ENCODE data around the gene ATG4B.

ATG4B gene

DNA sequence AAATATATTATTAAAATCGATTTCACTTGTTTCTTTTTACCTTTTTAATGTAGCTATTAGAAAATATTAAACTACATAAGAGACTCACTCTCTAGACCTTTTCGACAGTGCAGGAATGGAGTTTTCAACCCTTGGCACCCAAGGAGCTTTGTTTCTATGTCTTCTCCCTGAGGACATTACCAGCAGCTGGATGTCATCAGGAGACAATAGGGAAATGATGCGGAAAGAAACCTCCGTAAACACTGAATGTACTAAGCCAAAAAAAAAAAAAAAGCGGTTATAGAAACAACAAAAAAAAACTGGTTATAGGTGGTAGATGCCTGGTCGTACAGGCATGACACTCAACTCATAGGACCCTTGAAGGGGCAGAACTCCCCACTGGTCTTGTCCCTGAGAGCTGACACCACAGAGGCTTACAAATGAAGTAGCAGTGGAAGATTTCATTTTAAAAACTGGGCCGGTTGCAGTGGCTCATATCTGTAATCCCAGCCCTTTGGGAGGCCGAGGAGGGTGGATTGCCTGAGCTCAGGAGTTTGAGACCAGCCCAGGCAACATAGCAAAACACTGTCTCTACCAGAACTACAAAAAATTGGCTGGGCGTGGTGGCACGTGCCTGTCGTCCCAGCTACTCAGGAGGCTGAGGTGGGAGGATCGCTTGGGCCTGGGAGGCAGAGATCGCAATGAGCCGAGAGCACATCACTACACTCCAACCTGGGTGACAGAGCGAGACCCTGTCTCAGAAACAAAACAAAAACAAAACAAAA, 24.3 kb upstream of the ATG4B start:
- ATAC-seq: no peak

DNA sequence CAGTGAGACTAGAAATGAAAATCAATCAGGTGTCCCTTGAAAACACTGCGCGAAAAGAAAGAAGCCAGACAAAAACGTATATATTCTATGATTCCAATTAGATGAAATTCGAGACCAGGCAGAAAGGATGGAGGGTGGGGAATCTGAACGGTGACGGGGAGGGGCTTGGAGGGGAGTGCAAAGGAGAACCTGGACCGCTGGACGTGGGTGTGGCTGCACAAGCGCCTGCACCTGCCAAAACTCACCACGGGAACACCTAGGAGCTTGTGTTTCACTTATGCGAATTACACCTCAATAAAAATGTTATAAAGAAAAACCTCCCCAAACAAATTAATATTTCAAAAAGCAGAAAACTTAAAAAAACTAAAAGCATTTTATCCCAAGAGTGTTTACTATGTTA, 22.5 kb upstream of the ATG4B start:
- no peak for ATAC-seq

DNA sequence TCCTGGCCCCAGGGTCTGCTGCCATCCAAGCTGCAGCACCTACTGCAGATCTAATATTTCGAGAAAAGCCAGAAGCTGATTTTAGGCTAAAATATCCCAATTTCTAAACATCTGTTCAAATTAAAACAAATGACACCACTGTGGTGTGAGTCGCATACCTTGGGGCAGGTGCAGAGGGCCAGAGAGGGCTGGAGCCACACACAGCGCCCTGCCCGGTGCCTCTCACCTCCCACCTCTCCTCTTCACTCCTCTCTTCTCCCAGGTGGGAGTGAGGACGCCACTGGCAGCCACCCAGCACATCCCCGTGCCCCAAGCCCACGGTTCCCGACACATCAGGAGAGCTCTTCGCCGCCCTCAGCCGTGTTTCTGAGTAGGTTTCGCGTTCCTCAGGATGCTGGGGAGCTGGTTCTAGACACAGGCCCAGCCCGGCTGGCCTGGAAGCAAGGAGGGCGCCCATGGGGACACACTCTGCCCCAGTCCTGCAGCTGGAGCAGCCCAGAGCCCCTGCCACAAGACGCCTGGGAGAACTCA, 21.9 kb upstream of the ATG4B start:
- no peak for ATAC-seq

DNA sequence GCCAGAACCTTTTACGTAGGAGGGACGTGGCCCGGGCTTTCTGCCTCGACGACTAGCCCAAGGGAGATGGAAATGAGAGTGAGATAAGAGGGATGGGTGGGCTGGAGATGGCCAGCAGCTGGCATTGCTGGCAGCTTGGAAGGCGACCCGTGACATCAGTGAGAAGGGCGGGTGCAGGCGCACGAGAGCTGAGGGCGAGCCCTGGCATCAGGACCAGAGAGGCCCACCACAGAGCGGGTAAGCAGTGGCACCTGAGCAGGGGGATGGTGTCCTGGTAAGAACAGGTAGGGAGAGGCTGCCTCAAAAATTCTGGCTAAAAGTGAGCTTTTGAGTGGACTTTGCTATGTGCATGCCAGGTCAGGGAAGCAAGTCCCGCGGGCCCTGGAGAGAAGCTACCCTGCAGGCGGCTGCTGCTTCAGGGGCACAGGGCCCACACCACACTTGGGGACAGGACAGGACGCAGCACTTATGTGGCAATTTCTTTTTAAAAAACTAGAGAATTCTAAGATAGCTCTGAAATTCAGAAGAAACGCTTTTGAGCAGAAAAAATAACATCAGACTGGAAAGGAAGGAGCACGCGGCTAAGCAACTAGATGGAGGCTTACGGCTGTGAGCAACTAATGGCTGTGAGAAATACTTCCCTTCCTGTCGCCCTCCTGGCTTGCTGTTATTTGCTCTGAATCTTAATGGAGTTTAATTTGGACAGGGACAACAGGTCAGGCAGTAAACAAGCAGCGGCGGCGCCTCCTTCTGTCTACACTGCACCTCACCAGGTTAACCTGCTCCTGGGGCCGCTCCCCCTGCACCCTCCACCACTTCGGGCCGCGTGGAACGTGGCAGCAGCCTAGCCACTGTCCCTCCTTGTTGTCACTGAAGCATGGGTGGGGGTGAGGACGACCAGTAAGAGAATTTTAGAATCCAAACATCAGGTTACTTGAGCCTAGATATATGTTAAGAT, 21.0 kb upstream of the ATG4B start:
- no peak for ATAC-seq

DNA sequence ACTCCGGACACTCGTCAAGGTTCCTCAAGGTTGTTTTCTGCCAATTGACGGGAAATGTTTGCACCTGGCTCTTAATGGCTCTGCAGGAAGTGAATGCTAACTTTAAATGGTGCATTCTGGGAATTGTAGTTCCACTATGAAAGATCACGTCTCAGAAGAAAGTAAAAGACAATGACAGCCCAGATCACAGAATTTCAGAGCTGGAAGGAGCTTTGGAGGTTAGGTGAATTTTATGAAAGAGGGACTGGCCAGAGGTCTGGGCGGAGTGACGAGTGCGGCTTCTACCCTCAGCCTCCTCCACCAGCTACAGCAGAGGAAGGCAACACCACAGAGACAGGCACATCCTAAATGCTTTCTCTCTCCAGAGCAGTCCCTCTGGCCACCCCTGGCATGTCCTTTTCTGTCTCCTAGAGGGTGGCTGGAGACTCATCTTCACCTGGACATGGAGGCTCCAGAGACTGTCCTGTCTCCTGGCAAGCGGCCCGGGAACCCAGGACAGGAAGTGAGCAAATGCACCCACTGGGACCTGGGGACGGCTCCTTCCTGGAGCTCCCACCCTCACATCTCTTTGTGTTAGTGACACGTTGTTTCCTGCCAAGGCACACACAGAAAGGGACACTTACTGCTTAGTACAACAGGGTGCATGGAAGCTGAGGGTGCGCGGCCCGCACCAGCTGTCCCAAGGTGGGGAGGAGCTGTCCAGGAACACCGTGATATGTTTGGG, 19.9 kb upstream of the ATG4B start:
- peak in 1 of 2 donors; percentile 15 for ATAC-seq

DNA sequence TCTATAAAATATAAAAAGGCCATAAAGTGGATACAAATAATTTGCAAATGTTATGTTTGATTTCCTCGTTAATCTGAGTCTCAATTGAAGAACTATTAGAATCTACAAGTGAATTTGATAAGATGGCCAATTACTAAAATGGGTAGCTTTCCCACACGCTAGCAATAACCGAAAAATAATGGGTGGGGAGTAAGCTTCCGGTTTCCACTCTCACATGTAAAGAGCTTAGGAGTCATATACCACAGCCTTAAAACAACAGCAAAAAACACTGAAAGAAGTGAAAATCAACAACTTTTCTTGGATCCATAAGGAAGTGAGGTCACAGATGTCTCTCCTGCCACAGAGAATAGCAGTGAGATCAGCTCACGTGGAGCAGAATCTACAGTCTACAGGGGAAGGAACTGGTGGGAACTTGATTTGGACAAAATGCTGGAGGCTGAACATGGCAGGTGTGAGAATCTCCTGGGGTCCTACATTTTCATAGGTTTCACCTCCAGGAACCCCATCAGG, 19.1 kb upstream of the ATG4B start:
- no peak for ATAC-seq

DNA sequence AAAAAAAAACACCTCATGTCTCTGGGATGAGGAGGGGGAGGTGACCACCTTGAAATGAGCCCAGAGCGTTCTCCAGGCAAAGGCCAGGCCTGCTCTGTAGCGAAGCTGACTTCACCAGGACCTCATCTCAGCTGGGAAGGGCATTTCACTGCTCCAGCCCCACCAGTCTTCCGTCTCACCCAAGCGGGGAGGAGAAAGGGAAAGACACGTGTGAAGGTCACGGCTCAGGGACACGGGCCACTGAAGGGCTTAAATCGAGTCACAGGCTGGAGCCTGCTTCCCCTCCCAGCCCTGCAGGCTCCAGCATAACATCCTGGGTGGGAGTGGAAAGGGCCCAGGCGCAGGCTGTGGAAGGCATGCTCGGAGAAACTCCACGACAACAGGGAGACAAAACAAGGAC, 18.7 kb upstream of the ATG4B start:
- no peak for ATAC-seq

DNA sequence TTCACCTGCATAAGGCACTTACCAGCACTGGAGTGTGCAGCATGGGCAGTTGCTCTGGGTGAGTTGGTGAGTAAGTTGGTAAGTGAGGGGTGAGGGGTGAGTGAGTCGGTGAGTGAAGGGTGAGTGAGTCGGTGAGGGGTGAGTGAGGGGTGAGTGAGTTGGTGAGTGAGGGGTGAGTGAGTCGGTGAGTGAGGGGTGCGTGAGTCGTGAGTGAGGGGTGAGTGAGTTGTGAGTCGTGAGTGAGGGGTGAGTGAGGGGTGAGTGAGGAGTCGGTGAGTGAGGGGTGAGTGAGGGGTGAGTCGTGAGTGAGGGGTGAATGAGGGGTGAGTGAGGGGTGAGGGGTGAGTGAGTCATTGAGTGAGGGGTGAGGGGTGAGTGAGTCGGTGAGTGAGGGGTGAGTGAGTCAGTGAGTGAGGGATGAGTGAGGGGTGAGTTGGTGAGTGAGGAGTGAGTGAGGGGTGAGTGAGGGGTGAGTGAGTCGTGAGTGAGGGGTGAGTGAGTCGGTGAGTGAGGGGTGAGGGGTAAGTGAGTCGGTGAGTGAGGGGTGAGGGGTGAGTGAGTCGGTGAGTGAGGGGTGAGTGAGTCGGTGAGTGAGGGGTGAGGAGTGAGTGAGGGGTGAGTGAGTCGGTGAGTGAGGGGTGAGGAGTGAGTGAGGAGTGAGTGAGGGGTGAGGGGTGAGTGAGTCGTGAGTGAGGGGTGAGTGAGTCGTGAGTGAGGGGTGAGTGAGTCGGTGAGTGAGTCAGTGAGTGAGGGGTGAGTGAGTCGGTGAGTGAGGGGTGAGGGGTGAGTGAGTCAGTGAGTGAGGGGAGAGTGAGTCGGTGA, 17.7 kb upstream of the ATG4B start:
- peak; percentile 33 to 43 for ATAC-seq

DNA sequence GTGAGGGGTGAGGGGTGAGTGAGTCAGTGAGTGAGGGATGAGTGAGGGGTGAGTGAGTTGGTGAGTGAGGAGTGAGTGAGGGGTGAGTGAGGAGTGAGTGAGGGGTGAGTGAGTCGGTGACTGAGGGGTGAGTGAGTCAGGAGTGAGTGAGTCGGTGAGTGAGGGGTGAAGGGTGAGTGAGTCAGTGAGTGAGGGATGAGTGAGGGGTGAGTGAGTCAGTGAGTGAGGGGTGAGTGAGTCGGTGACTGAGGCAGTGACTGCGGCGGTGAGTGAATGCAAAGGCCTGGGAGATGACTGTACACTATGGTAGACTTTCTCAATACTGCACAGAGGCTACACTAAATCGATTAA, 17.1 kb upstream of the ATG4B start:
- peak; percentile 90 for ATAC-seq

DNA sequence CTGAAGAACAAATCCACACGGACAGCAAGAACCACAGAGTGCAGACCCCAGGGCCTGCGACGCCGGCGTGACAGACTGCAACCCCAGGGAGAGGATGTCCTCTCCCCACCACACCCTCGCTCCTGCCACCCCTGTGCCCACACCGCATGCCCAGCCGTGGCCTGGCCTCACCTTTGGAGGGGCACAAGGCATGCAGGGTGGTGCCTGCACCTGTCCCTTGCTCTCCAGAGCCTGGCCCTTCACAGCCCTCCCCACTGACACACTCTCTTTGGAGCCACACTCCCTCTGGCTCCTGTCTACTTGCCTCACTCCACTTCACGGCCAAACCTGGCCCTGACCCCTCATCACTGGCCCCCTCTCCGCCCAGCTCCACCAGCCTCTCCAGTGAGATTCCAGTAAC, 9.8 kb upstream of the ATG4B start:
- ATAC-seq: no peak

DNA sequence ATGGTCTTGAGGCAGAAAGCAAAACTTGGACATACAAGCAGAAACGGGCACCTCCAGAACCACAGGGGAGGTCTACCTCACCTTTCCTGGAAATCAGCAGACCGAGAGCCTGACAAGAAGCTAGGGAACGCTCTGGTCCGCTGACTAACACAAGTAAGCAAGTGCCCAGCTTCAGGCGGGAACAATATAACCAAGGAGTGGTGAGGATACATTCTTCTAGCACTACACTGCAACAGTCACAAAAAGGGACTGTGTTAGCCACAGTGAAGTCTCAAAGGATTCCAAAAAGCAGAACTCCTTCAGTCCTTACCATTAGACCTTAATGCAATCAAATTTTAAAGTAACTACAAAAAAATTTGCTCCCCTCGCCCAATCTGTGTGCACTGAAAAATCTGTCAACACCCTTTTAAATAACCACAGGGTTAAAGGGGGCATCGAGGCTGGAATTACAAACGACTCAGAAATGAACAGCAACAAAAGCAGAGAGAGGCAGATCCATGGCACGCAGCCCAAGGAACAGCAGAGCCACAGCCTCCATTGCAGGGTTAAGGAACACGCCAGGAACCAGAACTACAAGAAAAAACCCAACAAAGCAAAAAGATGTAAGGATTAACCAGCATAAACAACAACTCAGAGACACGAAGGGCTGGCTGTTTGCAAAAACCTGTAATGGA, 7.6 kb upstream of the ATG4B start:
- no peak for ATAC-seq

DNA sequence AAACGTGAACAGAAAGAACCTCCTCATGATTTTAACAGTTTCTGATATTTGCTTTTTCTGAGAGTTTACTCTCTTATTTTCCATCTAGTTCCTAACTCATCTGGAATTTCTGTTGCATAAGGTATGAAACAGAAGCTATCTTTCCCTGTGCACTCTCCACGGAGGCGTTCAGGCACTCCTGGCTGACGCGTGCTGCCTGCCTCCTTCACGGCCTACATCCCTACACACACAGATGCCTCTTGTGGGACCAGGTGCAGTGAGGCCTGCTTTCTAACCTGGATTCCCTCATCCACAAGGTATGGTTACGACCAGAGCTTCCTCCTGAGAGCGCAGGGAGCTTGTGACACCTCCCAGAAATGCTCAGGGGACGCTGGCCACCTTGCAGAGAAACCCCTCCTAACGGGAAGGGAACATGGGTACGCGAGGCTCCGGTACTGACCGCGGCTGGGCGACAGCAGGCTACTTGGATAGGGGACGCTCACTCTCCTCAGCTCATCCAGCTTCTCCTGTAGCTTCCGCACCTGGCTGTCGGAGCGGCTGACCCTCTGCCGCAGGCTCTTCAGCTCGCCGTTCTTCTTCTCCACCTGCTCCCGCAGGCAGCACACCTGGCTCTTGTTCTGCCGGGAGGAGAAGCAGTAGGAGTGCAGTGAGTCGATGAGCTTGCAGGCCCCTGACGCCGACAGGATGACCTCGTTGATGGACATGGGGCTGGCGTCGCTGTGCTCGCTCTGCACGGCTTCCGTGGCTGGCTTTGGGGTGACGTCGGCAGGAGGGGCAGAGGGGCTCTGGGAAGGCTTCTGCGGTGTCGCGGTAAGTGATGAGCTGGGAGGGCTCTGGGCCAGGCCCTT, 4.8 kb upstream of the ATG4B start:
- no peak for ATAC-seq

DNA sequence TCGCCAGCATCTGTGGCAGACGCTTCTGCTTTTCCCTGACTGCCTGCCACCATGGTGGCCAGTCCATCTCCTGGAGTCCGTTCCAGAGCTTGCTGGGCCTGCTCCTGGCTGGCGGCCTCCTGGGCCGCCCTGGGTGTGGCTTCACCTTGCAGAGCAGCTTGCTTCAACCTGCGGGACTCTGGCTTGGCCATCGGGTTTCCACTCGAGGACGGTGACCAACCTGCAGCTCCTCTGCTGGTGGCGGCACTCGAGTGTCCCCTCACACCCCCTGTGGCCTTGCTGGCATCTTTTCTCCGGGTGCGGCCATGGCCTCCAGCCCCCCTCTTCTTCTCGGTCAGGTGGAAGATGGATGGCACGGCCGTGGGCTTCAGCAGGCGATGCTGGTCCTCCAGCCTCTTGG, 3.9 kb upstream of the ATG4B start:
- ATAC-seq: no peak

DNA sequence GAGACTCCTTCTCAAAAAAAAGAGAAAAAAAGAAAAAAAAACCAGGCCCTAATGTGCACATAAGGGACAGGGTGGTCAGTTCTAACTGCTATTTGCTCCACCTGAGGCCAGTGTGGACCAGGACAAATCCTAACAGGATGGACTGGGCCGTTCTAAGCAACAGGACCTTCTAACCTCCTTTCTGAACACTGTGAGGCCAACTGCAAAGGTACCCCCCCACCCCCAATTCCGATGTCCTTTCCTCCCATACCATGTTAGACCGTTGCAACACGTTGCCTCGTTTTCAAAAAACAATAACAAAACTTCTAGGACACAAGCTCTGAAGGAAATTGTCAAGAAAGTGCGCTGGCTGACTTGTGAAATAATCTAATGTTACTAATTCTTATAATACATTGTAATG, 1.7 kb upstream of the ATG4B start:
- no peak for ATAC-seq

DNA sequence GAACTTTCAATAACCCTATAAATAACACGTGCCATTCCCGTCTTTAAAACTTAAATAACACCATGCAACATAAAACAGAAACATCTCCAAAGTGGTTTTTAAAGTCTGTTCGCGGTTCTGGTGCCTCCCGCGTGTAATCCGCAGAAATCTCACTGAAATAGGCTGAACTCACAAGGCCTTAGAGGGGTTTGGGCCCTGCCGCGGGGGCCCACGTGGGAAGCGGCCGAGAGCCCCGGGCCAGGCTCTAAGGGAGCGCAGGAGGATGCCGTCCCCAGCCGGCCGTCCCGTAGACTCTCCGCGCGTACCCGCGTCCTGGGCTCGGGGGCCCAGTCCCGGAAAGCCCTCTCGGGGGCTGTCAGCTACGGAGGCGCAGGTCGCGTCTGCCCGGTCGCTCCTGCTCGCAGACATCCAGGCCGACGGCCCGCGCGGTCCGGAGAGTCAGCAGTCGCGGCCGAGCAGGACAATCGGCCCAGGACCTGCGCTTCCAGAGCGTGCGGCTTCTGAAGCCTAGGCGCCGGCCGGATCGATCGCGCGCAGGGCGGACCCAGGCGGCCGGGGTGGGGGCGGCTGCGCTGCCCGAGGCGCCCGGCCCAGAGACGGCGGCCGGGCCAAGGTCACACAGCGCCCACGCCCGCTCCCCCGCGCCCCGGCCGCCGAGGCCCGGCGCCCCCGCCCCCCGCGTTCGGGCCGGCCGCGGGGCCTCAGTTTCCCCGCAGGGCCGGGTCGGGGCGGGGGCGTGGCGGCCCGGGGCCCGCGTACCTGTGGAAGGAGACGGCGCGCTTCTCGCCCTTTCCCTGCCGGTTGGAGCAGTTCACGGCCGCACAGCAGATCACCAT, 1.1 kb upstream of the ATG4B start:
- ATAC-seq: peak; percentile 23 to 28

DNA sequence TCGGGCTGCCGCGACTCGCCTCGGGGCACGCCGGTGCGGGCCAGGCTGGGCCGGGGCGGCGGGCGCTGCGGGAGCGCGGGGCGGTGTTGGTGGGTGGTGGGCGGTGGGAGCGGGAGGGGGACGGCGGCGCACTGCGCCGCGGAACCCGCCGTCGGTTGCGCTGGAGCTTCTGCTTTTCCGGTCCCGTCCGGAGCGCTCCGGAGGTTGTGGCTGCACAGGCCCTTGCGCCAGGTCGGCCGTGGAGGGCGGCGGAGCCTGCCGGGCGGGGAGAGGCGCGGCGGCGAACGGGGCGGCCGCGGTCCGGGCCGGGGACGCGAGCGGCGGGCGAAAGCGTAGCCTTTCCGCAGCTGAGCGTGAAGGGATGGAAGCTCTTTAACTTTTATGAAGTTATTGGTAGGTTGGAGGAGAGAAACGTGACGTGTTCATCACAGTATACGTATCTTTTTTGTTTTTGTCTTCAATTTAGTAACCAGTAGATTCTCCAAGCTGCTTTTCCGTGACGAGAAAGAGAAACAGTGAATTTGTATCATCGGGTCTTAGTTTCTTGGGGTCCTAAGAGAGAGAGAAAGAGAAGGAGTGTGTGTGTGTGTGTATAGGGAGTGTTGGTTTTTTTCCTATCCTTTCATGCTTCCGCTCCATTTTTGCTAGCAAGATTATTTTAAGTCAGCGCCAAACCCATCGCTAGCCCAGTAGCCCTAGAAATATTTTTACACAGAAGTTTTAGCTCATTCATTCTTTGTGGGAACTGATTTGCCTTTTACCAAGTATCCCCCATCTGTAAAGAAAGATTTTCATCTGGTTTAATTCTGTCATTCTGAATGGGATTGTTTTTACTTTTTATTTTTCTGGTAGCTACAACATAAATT, 535 bp downstream of the ATG4B start:
- ATAC-seq: peak; percentile 24 to 32

DNA sequence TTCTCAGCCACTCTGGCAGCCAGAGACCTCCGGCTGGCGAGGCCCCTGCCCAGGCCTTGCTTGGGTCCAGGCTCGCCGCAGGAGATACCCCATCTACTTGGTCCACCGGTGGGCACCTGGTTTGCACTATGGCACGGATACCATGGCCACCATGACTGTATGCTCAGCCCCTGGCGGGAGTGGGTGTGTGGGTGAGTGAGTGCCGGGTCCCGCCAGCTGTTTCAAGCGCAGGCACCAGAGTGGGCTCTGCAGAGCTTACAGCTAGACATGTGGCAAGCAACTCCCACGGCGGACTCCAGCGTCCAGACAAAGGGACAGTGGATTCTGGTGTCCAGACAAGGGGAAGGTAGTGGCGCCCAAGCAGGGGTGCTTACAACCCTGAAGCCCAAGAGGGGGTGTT, 1.4 kb downstream of the ATG4B start:
- no peak for ATAC-seq

DNA sequence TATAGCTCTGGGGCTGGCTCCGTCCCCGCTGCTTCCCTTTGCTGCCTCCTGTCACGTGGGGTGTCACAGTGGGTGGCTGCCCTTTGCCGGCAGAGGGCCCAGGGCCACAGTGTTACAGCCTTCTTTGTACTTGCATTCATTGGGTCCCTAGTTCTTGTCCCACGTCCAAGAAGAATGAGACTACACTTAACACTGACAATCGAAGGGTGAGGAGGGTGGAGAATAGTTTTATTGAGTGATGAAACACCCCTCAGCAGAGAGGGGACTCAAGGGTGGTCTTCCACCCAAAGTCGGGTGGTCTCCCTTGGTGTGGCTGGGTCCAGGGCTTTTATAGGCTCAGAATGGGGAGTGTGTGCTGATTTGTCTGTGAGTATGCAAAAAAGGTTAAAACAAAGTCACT, 1.9 kb downstream of the ATG4B start:
- ATAC-seq: no peak

All from activated CD4-positive, CD25-positive, alpha-beta regulatory T cell treated with anti-CD3 and anti-CD28 coated beads, Interleukin-2, amount 50 U/mL, for 24 hours (primary cell).